Thyroid gland (tissue), 4 donors: ENCODE data around the gene FKBP1B.

Experiments used
- CTCF ChIP-seq, 6 experiments: fragments of 200-600 bp in 3 of 6; fragments of 450-650 bp in 3 of 6; sonication (generic) in 3 of 6; IDR thresholded peaks; one replicate each; pipeline ENCODE4 v1.5.1; 2016 to 2019; ENCODE audit warnings: antibody characterized with exemption in 6 of 6, mild to moderate bottlenecking in 2 of 6, inconsistent platforms in 1 of 6, moderate library complexity in 1 of 6
- POLR2A ChIP-seq, 2 donors: fragments of 450-650 bp; IDR thresholded peaks; one replicate each; pipeline ENCODE4 v1.6.1; 2017; ENCODE audit warnings: antibody characterized with exemption in 2 of 2, mild to moderate bottlenecking in 2 of 2, moderate library complexity in 1 of 2

GRCh38 chr2:24038786-24039499, 10.6 kb upstream of the FKBP1B start:
- no peak for TF ChIP-seq CTCF (IDR thresholded peaks at IDR 0.05)
- no peak for TF ChIP-seq POLR2A (IDR thresholded peaks at IDR 0.05)
